Umbilical cord (tissue), 2 donors: ENCODE results near the gene GRB14. TPM values are rescaled to one million over a fixed set of nuclear protein-coding genes. Genes with fewer than 3 reads are reported as not detected.
"Not testable (repeated sequence)": the region's sequence is repeated elsewhere in the genome, so short reads cannot be mapped to it uniquely, and the experiment has no call there.

Experiments
- DNase-seq: peaks from one replicate; pipeline ENCODE4 v3.0.0-alpha.2; 2015; ENCODE audit warnings: low spot score
- total RNA-seq: library from RNA; depleted of rRNA; stranded (reverse); fragments of >200 nt; gene quantifications from one replicate; pipeline ENCODE4 v1.2.3, GENCODE V29; 2014; ENCODE audit warnings: low replicate concordance; ENCODE audit not compliant: insufficient read depth

GRB14 gene
- total RNA-seq, 1 donor from 2014 or later = 0.48 TPM

DNA sequence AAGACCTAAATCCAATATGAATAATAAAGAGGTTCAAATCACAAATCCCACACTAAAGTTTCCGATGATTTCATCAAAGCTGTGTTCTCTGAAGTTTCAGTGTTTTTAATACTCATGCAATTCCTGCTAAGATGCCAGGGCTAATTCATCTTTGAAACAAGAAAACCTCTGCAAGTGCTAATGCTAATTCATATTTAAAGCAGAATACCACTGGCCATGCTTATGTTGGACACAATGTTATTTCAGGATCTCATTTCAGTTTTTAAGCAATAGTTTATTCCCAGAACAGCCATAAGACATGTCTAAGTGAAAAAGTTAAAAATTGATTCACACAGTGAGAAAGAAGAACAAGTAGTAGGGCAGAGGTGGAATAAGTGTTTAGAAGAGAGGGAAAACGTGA is 62.8 kb downstream of the GRB14 start:
- DNase-seq = no peak

DNA sequence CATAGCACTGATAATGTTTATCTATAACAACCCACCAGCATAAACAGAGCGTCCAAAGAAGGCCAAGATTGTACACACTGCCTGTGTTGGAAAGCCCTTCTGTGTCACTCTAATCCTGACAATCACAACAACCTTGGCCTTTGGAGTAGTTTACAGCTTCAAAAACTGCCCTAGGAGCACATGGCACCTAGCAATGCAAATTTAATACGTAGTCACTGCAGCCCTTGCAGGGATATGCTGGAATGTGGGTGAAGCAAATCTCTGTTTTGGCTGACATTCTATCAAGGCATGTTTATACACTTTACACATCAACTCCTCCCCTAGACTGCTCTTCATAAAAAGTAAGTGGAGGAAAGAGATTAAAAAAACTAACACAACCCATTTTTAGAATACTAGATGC is 66.8 kb downstream of the GRB14 start:
- DNase-seq = no peak

DNA sequence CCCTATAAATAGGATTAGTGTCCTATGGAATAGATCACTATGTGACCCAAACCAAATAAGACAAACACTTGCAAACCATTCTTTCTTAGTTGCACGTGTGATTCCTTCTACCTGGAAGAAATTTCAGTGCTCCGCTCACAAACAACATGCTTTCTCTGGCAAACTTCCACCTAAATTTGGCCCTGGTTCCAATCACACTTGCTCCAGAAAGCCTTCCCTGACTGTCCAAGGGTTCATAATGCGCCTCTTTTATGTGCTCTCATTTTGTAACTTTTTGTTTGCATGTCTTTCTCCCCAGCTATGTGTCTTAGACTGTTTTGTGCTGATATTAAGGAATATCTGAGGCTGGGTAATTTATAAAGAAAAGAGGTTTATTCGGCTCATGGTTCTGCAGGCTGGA is 69.8 kb downstream of the GRB14 start:
- no peak for DNase-seq

DNA sequence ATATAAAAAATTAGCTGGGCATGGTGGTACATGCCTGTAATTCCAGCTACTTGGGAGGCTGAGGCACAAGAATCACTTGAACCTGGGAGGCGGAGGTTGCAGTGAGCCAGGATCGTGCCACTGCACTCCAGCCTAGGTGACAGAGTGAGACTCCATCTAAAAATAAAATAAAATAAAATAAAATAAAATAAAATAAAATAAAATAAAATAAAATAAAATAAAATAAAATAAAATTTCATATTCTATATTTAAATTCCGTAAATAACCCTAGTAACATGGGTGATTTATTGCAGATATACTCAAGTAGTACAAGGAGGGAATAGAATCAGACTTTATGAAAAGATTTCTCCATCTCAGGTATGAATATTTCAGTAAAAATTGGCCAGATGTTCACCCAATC is 71.6 kb downstream of the GRB14 start:
- not testable (repeated sequence) for DNase-seq

DNA sequence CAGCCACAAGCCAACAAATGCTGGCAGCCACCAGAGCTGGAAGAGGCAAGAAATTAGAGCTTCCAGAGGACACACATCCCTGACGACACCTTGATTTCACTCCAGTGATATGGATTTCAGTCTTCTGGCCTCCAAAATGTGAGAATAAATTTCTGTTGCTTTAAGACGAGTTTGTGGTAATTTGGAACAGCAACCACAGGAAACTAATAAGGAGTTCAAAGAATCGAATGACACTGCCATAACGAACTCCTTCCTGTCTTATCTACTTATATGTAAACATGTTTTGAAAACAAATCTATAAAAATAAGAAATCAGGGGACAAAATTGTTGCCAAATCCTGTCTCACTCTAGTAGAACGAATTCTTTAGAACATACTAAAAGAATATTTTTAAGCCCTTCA is 75.8 kb downstream of the GRB14 start:
- DNase-seq = no peak

DNA sequence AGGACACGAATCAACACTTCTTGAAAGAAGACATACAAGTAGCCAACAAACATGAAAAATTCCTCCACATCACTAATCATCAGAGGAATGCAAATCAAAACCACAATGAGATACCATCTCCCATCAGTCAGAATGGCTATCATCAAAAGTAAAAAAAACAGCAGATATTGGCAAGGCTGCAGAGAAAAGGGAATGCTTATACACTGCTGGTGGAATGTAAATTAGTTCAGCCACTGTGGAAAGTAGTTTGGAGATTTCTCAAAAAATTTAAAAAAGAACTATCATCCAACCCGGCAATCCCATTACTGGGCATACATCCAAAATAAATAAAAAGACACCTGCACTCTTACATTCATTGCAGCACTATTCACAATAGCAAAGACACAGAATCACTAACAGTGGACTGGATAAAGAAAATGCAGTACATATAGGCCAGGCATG is 78.7 kb downstream of the GRB14 start:
- DNase-seq = peak; percentile 35

DNA sequence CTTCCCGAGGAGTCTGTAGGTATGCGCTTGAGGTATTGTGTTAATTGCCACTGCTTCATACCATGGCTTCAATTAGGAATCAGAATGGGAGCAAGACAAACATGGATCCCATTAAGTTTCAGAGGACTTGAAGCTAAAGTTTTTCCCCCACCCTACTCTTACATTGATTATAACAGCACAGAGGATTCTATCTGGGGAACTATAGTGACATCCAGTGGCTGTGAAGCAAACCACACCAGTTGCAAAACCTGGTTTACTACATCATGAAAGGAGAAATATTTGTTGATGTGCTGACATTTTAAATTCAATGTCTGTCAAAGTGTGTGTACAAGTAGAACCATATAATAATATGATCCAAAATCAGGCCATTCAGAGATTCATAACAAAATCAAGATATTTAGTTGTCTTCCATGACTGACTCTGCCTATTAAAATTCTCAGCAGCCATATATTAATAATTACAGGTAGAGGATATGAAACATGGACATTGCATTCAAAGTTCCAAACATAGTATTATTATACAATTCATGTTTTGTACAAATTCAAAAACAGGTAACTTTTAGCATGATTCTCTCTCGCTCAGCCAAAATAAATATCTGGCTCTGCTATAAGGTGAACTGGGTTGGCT is 82.9 kb downstream of the GRB14 start:
- DNase-seq = peak; percentile 14

DNA sequence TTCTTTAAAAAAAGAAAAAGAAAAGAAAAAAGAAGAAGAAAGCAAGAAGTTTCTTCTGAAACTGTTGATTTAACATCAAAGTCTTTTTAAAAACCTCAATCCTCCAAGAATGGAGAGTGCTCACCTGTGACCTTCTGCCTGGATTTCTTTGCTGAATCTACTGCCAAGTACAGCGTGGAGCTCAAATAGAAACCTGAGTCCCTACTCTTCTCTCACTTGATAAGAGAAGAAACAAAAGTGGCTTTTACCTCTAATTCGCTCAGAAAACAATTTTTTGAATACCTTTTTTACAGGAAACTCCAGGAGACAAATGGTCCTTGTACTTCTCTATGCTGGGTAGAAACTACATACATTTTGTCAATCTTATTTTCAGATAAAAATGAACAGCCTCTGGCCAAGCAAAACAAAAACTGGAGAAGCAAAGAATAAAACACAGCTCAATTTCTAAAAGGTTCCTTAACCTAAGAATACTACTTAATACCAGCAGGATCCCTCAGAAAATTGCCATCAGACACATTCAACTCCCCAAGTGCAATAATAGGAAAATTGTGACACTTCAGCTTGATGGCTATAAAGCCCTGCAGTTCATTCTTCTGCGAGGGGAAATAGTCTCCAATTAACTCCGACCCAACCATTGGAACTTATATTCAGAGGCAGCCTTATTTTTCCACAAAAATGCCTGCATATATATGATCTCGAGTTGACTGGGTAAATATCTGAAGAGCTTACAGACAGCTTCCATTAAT is 85.8 kb downstream of the GRB14 start:
- DNase-seq = no peak

DNA sequence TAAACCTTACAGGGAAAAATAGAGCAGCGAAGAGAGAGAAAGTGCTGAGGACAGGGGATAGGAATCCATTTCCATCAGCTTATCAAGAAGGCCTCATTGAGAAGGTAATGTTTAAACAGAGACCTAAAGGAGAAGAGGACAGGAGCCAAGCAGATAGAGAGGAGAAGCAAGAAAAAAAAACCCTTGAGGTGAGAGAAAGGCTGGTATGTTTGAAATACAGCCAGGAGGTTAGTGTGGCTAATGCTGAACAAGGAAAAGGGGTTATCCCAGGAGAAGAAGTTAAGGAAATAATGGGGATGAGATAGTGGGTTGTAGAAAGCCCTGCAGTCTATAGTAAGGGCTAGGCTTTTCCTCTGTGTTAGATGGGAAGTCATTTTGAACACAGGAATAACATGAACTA is 90.8 kb downstream of the GRB14 start:
- DNase-seq = no peak

DNA sequence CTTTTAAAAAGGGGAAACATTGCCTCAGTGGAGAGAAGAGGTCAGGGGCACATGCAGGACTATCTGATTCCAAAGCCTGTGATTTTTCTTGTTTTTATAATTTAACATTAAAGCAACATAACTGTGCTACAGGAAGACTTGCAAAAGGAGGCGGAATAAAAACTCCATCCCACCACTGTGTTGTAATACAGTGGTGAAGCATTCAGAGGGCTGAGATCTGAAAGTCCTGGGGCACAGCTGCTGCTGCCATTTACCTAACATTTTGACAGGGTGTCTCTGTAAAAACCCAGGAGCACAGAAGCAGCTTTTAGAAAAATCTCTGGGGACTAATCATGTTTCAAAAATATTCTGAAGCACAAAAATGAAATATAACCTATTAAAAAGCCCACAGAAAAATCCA is 97.6 kb downstream of the GRB14 start:
- no peak for DNase-seq

DNA sequence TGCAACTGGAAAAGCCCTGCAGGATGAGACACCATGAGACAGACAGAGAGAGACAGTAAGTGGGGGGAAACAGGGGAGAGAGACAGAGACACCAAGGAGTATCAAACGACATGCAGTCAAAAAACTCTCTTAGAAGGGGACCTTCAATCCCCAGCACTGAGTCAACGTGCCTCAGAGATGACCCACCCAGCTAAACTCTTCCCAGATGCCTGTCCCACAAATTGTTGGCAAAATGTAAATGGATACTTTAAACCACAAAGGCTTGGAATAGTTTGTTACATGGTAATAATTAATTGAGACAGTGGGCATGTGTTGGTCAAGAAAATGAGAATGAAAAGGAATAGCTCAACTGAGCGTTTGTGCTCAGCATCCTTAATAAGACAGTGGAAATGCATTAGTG is 98.3 kb downstream of the GRB14 start:
- DNase-seq = no peak

DNA sequence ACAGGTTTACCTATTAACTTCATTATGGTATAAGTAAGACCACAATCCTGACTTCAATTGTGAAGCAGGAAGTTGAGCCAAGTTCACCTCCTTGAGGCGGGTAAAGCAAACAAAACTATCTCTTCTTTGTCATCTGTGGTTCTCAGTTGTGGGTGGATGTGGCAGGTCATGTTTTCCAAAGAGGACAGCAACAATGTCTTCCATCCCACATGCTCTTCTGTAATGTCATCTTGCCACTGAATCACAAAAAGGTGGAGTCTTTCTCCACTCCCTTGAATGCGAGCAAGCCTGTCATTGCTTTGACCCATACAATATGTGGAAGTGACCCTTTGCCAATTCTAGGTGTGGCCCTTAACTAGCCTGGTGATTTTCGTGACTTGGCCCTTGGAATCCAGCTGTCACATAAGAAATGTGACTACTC is 98.7 kb downstream of the GRB14 start:
- DNase-seq = no peak

DNA sequence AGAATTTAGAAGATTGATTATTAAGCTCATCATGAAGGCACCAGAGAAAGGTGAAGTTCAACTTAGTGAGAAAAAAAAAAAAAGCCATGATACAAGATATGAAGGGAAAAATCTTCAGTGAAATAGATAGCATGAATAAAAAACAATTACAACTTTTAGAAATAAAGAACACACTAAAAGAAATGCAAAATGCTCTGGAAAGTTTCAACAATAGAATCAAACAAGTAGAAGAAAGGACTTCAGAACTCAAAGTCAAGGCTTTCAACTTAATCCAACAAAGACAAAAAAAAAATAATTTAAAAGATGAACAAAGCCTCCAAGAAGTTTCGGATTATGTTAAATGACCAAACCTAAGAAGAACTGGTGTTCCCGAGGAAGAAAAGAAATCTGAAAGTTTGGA is 105.5 kb downstream of the GRB14 start:
- DNase-seq = no peak

DNA sequence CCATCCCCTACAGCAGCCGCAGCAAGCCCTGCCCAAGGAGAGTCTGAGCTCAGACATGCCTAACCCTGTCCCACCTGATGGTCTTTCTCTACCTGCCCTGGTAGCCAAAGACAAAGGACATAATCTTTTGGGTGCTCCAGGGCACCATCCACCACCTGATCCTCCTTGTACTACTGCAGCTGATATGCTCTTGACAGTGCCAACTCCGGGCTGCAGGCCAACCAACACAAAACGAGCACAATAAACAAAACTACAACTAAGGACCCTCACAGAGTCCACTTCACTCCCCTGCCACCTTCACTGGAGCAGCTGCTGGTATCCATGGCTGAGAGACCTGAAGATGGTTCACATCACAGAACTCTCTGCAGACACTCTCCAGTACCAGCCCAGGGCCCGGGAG is 106.3 kb downstream of the GRB14 start:
- no peak for DNase-seq

DNA sequence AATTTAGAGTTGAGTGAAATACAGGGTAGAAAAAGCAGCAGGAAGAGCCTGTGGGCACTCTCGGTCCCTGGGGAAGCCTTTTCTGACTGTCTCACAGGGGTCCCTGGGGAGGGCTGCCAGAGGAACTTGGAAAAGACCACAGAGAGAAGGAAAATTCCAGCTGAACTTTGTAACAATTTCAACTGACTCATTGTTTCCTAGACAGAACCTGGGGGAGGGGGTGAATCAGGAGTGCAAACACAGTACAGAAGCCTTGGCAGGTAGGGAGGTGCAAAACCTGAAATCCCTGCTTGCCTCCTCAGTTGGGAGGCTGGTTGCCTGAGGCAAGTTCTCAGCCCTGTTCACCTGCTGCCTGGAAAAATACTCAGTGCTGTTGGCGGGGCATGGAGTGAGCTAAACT is 106.8 kb downstream of the GRB14 start:
- DNase-seq = no peak

DNA sequence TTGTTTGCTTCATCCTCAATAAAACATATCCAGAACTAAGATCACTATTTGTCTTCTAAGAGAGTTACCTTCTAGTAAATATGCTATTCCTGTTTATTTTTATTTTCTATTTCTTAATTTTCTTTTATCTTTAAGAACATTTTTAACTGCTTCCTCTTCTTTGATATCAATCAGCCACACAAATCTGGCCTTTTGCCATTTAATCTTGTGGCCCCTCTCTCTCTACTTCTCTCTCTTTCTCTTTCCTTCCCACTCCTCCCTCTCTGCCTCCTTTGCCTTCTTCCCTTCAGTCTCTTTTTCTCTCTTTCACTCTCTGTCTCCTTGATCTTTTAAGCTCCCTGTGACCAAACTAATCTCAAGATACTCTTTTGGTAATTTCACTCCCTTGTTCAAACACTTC is 108.4 kb downstream of the GRB14 start:
- DNase-seq = no peak

DNA sequence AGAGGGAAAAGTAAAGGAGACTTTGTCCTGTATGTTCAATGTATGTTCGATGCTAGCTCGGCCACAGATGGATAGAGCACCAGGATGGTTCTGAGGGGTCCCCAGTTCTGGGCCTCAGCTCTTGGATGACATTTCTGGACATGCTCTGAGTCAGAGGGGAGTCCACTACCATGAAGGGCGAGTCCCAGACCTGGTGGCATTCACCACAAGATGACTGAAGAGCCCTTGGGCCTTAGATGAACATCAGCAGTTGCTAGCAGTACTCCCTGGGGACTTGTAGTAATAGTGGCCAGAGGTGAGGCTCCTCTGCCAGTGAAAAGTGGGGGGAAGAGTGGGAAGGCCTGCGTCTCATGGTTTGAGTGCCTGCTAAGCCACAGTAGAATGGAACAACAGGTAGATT is 109.5 kb downstream of the GRB14 start:
- DNase-seq = no peak

DNA sequence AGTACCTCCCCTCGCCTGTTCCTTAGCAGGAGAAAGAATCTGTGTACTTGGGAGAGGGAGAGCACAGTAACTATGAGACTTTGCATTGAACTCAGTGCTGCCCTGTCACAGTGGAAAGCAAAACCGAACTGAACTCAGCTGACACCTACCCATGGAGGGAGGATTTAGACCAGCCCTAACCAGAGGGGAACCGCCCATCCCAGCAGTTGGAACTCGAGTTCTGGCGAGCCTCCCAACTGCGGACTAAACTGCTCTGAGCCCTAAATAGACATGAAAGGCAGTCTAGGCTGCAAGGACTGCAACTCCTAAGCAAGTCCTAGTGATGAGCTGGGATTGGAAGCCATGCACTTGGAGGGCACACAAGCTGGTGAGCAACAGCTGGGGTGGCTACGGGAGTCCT is 110.4 kb downstream of the GRB14 start:
- peak; percentile 5 for DNase-seq

DNA sequence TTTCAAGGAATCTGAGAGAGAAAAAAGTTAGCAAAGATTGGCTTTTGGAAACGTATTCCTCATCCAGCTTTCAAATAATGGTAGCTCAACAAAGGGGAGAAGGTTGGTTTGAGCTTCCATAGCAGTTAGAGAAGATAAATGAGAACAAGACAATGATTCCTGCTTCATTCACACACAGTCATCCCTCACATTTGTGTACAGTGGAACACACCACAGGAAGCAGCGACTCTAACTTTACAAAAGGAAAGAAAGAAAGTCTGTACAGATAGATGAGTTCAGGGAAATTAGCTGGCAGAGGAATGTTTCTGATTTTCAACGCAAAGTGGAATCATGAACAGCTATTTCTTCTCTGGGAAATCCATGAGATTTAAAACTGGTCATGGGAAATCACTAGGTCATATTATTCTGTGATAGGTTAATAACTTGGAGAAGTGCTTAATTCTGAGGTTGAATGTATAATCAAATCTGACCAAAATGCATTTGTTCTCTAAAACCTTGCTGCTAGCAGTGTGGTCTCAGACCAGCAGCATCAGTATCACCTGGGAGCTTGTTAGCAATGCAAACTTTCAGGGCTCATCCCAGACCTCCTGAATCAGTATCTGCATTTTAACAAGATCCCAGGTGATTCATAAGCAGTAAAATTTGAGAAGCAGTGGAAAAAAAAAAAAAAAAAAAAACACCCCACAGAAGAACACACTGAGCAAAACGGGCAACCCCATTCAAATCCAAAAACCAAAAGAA is 112.0 kb downstream of the GRB14 start:
- no peak for DNase-seq

DNA sequence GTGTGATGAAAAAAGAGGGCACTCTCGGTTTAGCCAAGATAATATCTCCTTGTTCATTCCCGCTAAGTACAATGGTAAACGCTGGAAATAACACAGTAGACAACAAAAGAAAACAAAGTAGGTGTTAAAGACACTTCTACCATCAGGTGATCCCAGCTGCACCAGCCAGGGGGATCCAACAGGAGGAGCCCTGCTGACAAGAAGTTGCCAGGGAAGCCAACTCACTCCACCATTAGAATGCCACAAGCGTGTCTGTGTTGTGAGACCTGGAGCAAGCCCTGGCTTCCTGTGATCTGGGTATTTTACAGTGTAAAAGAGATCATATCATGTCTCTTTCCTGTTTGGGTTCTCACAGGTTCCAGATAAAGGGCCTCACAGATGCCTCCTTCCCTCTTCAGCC is 117.0 kb downstream of the GRB14 start:
- no peak for DNase-seq

DNA sequence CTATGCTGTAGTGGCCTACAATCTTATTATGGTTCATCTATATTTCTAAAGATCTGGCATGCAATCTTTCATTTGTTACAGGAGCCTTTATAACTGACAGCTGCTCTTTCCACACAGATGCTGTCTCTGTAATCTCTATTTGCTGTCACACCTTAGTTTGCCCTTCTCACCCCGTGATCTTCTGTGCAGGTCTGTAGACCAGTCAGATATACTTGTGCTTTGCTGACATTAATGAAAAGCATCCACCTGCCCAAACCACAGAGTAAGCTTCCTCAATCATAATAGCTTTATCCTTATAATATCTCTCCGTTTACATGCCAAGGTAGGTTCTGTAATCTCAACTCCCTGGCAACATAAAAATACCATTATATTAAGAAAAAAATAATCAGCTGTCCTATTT is 122.4 kb downstream of the GRB14 start:
- DNase-seq = no peak

DNA sequence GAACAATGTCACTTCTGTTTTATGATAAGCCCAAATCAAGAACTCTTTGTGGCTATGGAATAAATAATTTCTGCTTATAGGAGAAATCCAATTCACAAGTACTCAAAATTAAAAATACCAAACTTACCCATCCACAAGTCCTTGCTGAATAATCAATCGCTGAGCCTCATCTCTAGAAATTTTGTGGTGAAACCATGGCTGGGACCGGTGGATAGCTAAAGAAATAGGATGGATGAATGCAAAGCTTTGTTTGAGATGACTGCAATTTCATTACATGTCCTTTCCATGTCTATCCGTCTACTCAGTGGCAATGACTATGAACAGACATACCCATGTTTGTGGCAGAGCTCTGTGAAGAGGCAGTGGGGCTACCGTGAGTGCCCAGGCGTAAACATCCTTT is 124.4 kb downstream of the GRB14 start:
- DNase-seq = no peak

DNA sequence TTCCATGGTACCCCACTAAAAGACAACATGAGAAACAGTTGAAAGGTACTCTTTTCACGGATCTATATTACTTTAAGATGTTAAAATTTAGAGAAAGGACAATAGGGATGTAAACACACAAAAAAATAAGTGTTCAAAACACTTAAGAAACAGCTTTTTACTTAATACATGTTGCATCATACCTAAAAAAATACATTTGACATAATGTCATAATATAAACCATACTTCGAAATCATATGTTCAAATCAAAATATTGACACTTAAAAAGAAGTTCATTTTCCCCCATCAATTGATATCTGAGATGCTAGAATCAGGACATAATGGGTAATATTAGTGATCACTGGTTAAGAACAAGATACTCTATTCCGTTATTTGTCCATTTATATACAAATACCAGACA is 124.9 kb downstream of the GRB14 start:
- DNase-seq = no peak
